CD4-positive, alpha-beta T cell treated with Interleukin-6 for 4 hours (primary cell): Measurements from ENCODE around the gene TRIM33.
"Not testable (repeated sequence)": the region's sequence is repeated elsewhere in the genome, so short reads cannot be mapped to it uniquely, and the experiment has no call there.

ENCODE experiments used
- DNase-seq: peaks from one replicate; pipeline ENCODE4 v3.0.0-alpha.2; 2020; ENCODE audit warnings: mixed read lengths

TRIM33 gene

DNA sequence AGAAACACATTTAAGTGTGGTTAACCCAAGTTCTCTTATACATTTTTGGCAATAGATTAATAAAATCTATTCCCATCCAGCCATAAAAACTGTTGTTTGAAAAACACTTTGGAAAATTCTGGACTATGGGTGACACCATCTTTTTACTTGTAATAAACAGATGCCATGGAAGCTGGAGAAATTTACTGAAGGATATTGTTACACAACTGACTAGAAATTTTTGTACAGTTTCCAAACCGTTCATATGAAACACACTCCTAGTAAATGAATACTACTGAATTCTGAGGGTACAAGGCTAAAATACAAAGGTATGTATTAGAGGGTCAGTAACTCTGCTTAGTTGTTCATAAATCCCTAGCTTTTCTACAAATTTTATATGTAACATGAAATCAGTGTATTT is 48.7 kb downstream of the TRIM33 start:
- no peak for DNase-seq

DNA sequence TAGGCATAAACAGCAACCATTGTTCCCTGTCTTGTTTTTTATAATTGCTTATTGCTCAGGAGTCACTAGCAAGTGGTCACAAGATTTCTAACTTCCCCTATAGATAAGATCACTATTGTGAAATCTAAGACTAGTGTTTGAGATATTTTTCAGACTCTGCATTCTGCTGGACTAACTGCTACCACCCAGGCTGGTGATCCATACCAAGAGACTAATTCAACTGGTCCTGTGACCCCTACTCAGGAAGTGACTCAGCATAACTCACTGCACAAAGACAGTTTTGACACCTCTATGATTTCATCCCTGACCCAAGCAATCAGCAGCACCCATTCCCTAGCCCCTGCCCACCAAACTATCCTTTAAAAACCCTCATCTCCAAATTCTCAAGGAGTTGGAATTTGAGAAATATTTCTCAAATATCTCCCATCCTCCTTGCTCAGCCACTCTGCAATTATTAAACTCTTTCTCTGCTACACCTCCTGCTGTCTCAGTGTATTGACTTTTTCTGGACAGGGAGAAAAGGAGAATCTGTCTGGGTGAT is 52.7 kb downstream of the TRIM33 start:
- no peak for DNase-seq

DNA sequence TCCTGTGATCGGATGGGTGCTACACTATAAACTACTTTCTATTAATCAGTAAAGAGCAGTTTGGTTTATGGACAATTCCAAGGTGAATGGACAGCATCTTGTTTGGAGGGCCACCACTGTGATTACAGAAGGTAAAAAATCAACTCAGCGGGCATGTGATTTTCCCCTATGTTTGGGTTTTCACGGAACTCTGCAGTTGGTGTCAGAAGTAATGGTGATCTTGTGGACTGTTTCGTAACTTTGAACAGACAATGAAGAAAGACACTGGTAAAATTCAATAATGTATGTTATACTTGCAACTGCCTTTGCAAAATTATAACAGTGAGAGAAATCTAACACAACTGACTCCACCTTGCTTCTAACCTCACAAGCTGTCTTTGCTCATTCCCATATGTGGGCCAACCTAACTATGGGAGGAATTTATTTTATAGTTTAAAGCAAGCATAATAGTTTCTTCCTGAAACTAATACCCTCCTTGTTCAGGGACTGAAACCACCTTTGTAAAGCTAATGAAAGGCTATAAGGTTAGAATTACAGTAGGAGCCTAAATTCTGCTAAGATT is 53.2 kb downstream of the TRIM33 start:
- DNase-seq = no peak

DNA sequence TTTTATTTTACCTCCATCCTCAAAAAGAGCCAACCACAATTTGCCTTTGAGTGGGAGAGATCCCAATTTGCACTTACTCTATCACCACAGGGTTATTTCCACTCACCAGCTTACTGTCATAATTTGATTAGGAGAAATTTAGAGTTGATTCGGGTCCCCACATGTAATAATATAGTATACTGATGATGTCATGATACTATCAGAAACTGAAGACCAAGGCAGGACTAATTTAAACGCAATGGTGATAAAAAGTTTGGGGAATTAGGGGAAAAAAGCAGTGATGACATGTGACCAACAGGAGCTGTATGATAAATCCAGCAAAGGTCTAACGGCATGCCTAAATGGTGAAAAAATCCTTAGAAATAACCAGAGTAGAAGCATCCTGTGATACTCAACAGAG is 54.4 kb downstream of the TRIM33 start:
- DNase-seq = no peak

DNA sequence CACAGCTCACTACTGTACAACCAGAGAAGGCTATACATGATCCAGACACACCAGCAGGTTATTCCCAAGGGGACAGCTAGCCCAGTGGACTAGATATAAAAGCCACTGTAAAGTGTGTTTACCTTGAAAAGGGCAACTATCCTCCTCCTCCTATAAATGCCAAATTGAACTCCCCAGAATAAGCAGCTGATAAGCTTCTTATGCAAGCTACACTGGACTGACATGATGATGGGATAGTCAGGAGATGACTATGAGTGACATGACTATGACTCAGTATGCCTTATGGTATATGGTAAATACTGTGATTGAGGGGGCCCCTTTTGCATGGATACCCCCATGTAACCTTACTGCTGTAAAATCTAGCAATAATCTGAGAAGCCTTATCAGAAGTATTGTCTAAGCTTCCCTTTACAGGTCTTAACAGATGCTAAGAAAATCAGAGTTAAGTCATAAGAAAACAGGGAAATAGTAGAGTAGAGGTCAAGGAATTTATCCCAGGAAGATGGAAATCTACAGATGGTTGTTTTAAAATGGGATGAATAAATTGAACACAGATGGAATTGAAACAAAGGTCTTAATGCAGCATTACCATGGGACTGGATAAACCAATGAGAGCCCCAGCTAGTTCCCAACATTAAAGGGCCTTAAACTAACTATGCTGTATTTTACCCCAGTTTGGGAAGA is 55.8 kb downstream of the TRIM33 start:
- no peak for DNase-seq

DNA sequence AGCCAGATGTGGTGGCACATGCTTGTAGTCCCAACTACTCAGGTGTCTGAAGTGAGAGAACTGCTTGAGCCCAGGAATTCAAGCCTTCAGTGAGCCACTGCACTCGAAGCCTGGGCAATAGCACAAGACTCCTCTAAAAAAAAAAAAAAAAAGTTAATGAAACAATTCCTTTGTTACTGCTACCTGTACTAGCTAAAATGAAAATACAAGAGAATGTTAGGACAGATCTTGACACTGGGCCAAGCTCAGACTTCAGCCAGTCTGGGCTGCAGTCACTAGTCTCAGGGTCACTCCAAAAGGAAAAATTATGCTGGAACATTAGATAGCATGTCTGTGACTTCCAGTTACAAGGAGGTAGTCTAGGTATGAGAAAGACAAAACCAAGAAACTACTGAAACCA is 56.5 kb downstream of the TRIM33 start:
- no peak for DNase-seq

DNA sequence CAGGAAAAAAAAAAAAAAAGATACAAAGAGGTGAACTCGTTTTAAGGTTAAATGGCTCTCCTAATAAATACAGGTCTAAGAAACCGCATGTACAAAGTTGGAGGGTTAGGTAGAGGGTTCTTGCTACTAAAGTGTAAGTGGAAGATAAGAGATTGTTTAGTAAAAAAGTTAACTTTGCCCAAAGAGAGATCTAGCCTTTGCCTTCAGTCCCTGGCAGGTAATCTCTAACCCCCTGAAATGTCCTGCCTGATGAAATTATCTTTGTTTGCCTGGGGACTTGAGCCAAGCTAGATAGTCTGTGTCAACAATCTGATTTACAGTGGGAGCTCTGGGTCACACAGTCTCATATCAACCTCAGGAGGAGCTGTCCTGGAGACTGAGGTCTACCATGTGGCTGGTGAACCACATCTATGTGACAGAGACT is 57.6 kb downstream of the TRIM33 start:
- no peak for DNase-seq

DNA sequence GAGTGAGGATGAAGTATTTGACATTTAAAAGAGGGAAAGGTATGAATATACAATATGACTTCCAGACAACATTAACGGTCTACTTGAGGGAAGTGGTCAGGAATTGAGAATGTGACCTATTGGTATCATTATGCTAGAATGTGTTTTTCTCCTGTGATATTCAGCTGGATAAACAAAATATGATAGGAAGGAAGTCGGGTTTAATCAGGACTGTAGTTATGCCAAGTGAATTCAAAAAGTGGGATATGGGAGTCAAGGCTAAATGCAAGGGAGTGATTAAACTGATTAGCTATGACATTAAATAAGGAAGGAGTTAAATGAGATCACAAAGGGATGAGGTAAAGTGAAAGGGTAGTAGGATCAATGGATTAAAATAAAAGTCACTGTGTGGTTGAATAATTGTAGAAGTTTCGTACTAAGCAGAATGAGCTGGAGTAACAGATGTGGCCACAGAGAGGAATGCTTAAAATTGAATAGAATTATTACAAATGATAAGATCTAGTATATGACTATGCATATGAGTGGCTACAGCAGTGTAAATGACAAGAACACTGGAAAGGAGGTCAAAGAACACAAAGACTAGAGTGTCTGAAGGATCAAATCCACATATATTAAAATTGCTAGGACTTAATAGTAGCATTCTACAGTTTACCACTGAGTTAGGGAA is 62.5 kb downstream of the TRIM33 start:
- no peak for DNase-seq

DNA sequence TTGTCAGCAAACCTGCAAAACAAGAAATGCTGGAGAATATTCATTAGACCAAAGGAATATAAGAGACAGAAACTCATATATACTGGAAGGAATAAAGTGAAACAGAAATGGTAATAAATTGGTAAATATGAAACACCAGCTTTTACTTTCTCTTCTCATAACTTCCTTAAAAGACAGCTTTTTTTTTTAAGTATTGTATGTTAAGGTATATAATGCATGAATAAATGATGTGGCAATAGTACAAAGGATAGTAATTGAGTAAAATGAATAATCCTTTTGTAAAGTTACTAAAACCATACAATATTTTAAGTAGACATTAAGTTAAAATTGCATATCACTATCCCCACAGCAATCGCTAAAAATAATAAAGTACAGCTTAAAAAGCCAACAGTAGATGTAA is 64.8 kb downstream of the TRIM33 start:
- DNase-seq = no peak

DNA sequence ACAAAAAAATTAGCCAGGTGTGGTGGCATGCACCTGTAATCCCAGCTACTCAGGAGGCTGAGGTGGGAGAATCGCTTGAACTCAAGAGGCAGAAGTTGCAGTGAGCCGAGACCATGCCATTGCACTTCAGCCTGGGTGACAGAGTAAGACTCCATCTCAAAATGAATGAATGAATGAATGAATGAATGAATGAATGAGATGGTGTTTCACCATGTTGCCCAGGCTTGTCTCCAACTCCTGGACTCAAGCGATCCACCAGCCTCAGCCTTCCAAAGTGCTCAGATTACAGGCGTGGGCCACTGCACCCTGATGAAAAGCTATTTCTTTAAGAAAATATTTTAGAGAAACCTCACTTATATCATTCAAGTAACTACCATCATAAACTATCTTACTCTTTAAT is 67.8 kb downstream of the TRIM33 start:
- not testable (repeated sequence) for DNase-seq

DNA sequence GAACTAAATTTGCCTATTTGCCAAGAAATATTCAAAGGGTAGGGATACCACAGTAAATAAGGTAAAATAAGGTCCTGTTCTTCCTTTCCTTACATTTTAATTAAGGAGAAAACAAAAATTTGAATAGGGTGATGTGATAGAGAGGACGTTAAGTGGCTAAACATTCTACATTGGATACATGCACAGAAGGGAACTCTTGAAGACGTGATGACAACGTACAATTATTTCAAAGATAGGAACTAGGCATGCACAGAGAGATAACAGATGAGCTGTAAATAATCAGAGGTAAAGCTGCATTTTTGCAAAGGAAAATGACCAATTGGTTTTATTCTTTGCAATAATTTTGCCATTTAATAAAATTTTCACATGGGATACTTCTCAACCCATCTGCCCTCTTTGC is 69.7 kb downstream of the TRIM33 start:
- DNase-seq = no peak

DNA sequence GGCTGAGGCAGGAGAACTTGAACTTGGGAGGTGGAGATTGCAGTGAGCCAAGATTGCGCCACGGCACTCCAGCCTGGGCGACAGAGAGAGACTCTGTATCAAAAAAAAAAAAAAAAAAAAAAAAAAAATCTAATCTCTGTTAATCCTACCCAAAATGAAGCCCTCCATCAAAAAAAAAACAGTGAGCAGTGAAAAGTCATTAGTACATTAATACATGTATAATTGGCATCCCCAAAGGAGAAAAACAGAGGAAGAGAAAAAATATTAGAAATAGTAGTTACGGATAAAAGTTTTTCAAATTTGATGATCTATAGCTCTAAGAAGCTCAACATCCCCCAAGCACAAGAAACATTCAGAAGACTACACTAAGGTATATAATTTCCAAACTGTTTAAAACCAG is 71.6 kb downstream of the TRIM33 start:
- no peak for DNase-seq

DNA sequence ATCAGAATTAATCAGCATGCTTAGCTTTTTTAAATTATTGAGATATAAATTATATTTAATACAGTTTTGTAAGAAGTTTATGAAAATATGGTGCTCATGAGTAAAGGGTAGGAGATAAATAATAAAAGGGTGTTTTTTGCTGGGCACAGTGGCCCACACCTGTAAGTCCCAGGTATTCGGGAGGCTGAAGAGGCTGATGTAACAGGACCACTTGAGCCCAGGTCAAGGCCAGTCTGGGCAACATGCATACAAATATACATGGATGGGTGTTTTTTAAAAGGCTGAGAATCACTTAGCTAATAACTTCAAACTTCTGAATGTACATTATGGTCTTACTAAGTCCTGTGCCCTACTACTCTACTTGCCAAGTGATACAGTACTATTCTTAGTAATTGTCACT is 73.2 kb downstream of the TRIM33 start:
- no peak for DNase-seq

DNA sequence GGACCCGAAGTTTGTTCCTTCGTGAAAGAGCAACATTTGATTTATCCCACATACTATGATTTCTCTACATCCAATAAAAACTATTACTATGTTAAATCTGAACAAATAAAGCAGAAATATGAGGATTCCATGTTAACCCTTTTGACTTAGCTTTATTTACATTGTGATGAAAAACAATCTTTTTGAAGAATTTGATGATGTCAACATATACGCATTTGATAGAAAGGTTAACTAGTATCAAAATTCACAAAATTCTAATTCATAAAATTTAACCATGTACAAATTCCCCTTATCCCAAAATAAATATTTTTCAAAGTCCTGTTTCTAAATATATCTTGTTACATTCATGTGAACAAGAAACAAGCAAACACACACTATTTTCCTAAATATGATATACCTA is 74.2 kb downstream of the TRIM33 start:
- no peak for DNase-seq

DNA sequence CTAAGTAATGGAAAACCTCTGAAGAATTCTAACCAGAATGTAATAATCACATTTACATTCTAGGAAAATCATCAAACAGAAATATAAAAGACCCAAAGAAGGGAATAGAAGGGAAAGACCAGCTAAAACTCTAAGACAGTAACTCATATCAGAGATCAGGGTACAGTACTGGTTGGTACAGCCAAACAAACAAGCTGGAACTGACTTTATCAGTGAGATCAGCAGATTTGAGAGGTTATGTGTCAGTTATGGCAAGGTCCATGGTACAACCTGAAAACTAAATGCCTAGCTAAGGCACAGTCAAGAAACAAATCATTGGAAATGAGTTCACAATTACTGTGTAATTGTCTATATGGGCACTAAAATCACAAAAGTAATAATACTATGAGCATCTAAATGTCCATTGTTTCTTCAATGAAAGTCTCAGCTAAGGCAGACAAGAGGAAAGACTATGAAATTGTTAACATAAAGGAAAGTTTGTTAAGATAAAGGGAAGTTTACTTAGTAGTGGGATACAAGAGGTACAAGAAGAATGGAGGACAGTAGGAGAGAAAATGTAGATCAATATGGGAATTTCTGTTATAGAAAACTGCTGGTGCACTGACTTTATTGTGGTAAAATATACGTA is 75.8 kb downstream of the TRIM33 start:
- DNase-seq = no peak

DNA sequence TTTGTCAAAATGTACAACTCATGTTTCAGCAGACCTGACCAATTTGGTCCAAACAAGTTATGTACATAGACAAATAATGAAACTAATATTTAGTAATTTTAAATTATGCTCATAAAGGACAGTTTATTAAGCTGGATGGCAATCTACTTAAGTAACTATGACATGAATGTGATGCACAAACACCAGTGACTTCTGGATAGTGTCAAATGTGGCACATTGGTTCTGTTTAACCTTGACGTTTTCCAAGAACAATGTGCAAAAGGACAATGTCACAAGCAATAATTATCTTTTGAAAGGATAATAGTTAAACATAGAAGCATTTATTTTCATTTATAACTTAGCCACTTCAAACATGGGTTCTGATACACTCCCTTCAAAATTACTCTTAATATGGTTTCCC is 80.0 kb downstream of the TRIM33 start:
- DNase-seq = no peak

DNA sequence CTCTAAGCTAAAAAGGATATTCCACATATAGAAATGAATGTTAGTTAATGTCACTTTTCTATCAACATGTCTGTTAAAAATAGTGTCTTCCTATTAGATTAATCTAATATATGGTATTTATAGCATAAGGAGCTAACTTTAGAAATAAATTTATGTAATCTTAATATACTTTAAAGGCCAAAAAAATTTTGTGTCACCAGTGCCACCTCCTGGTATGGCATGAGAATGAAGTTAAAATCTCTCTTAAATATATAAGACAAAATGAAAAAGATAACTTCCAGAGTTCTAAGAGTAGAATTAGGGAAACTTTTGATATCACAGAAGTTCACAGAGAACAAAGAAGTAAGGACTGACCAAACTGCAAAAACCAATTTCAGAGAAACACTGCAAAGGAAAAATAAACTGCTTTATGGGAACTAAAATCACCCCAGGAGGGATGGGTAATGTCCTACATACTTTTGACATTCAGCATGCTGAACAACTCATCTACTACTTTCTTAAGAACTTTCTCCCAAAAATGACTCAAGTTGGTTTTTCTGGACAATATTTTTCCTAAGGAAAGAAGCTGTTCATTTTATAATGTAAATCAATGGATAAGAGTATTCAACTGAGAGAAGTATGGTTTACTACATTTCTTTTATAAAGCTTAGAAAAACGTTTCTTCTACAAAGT is 82.8 kb downstream of the TRIM33 start:
- peak; percentile 30 for DNase-seq

DNA sequence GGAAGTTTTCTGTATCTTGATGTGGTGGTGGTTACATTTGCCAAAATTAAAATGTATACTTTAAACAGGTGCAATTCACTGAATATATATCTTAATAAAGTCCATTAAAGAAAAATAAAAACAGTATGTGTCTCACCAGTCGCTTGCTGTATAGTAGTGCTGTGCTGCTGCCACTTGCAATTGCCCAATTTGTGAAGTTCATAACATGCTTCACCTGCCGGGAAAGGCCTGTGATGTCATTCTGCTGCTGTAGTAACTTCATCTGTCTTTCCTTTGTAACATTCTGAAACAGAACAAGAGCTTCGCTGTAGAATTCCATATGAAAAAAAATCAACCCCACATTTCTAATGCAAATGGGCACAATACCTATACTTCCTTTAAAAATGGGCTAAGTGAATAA is 83.4 kb downstream of the TRIM33 start:
- no peak for DNase-seq

DNA sequence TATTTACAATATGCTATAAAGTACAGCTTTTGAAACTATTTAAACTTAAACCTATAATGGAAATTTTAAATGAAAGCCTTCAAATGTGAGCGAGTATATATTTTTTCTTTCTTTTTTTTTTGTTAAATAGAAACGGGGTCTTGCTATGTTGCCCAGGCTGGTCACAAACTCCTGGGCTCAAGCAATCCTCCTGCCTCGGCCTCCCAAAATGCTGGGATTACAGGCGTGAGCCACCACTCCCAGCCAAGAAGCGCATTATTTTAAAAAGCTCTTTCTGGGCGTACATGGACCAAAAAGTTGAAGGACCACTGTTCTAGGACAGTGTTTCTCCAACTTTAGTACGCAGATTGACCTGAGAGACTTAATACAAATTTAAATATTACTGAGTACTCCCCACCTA is 87.5 kb downstream of the TRIM33 start:
- no peak for DNase-seq

DNA sequence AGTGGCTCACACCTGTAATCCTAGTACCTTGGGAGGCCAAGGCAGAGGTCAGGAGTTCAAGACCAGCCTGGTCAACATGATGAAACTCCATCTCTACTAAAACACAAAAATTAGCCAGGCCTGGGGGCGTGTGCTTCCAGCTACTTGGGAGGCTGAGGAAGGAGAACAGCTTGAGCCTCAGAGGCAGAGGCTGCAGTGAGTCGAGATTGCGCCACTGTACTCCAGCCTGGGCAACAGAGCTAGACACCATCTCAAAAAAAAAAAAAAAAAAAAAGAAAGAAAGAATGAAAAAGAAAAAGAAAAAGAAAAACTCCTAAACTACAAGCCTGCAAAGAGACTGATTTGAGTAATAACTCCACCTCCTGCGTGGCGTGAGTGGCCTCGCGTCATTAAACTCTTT is 92.1 kb downstream of the TRIM33 start:
- DNase-seq = not testable (repeated sequence)

DNA sequence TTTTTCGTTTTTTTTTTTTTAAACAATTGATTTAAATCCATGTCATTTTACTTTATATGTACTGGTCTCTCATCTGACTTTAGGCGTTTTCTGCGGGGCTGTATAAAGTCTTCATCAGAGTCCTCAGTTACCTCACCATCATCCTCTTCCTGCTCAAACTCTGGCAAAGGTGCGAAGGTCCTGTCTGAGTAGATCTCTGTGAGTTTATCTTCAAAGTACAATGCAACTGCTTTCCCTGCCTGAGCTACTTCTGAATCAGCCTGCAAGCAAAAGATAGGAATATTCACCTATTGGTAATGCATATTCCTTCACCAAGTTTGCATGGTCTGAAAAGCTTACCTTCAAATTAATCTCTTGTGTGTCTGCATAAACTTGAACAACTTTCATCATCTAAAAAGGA is 113.4 kb downstream of the TRIM33 start:
- DNase-seq = no peak

DNA sequence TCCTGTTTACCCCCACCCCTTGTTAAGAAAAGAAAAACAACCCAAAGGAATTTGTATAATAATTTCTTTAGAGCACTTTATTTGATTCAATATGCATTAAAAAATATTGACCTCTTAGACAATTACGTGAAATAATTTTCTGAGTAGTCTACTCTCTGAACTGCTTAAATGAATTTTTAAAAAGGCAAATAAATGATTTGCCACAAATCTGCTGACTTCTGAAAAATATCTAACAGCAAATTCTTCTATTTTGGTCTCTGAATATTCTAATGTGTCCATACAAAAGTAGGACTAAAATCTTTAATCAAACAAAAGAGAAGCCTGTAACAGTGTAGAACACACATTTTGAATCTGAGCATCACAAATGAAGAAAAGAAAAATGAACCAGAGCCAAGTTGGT is 115.1 kb downstream of the TRIM33 start:
- DNase-seq = no peak

DNA sequence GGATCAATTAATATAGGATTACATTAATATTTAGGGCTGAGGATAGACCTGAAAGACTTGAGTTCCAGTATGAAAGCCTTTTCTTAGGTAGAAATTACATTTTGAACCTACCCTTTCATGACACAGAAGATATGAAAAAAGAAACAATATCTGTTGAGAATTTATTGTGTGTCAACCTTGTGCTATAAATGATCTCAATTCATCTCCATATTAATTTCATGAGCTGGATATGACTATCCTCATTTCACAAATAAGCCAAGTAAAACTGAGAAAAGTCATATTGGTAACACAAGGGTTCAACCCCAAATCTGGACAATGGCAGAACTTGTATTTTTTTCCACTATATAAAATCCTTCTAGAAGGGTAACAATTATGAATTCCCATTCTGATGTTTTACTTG is 120.0 kb downstream of the TRIM33 start:
- no peak for DNase-seq
